Stomach (tissue), 4 donors: ENCODE measurements around the gene CCDC43.

ENCODE experiments used
- POLR2A ChIP-seq, 4 donors: fragments of 450-650 bp; IDR thresholded peaks; one replicate each; pipeline ENCODE4 v1.6.1; 2016; ENCODE audit warnings: antibody characterized with exemption in 4 of 4, control low read depth in 2 of 4, mild to moderate bottlenecking in 1 of 4, moderate library complexity in 1 of 4
- POLR2AphosphoS5 ChIP-seq, 3 donors: sonication (generic); formaldehyde crosslinking; IDR thresholded peaks; one replicate each; pipeline ENCODE4 v1.6.1; 2016; ENCODE audit warnings: antibody characterized with exemption in 3 of 3
- TF ChIP-seq, protein P1 (sequence below), 7 experiments: fragments of 450-650 bp in 4 of 7; fragments of 200-600 bp in 3 of 7; sonication (generic) in 3 of 7; IDR thresholded peaks; one replicate each; pipeline ENCODE4 v1.5.1; 2016 to 2019; ENCODE audit warnings: antibody characterized with exemption in 7 of 7, control low read depth in 2 of 7, mild to moderate bottlenecking in 1 of 7

DNA sequence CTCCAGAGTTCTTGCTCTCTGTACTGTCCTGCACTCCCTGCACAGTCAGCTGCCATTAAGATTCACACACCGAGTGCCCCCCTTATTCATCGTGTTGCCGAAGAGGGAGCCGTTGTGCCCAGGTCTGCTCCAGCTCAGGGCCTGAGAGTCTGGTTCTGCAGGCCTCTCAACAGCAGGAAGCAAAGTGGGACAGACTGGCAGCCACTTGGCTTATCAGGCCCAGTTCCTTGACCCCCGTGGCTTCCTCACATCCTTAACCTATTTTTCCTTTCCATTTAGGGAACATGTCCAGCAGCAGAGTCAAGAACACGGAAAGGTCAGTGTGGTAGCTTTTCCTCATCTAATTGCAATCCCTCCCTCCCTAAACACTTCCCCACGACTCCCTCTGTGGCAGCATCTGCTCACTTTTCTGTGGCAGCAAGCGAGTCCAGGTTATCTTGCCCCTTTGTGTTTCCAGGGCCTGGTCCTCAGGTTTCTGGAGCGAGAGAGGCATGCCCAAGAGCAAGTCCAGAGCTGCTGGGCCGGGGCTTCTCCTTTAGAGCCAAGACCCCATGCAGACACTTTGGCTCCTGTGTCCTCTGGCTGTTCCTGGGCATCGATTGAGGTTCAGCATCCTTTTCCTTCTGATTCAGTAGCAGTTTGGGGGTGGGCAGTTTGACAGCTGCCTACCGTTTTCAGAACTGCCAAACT lies 47.1 kb upstream of the CCDC43 start:
- TF ChIP-seq, protein P1, sequence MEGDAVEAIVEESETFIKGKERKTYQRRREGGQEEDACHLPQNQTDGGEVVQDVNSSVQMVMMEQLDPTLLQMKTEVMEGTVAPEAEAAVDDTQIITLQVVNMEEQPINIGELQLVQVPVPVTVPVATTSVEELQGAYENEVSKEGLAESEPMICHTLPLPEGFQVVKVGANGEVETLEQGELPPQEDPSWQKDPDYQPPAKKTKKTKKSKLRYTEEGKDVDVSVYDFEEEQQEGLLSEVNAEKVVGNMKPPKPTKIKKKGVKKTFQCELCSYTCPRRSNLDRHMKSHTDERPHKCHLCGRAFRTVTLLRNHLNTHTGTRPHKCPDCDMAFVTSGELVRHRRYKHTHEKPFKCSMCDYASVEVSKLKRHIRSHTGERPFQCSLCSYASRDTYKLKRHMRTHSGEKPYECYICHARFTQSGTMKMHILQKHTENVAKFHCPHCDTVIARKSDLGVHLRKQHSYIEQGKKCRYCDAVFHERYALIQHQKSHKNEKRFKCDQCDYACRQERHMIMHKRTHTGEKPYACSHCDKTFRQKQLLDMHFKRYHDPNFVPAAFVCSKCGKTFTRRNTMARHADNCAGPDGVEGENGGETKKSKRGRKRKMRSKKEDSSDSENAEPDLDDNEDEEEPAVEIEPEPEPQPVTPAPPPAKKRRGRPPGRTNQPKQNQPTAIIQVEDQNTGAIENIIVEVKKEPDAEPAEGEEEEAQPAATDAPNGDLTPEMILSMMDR (IDR thresholded peaks at IDR 0.05): no peak
- TF ChIP-seq POLR2A (IDR thresholded peaks at IDR 0.05) (no peak), POLR2AphosphoS5 (IDR thresholded peaks at IDR 0.05) (no peak)
